PC-3 (cell line): Measurements from ENCODE around the gene TMTC2. TPM values are rescaled to one million over a fixed set of nuclear protein-coding genes. Genes with fewer than 3 reads are reported as not detected.

Source experiments
- ATAC-seq: fragments of 200-7000 bp; cut with Tn5 transposase; 2 replicates; pipeline ENCODE4 v1.9.1; 2020; ENCODE audit warnings: mild to moderate bottlenecking, moderate library complexity
- BruUV-seq: library from RNA; stranded (reverse); fragments of 400-500 nt; replicated peaks from 2 replicates; lab custom pipeline; 2021; lab: Mats Ljungman, UMichigan
- CTCF ChIA-PET: fragments of 300-600 bp; sonication (Branson Sonifier 250); formaldehyde crosslinking; loops from one replicate; lab custom pipeline; 2022; ENCODE audit warnings: antibody characterized with exemption; lab: Charles Lee
- POLR2A ChIA-PET: fragments of 300-600 bp; sonication (Branson Sonifier 250); formaldehyde crosslinking; loops from one replicate; lab custom pipeline; 2022; ENCODE audit warnings: antibody characterized with exemption; ENCODE audit not compliant: unreplicated experiment; lab: Charles Lee
- DNase-seq: peaks from one replicate; pipeline ENCODE4 v3.0.0-alpha.2; 2015
- H2AFZ ChIP-seq: fragments of 300-600 bp; sonication (generic); 2 replicates; pipeline ENCODE4 v1.6.0; 2016; ENCODE audit warnings: antibody characterized with exemption, low read length
- H3F3A ChIP-seq: fragments of 300-600 bp; sonication (generic); one replicate; pipeline ENCODE4 v1.6.0; 2017; ENCODE audit warnings: antibody characterized with exemption, low read length, control low read depth, mild to moderate bottlenecking; ENCODE audit not compliant: unreplicated experiment
- H3K27ac ChIP-seq: fragments of 300-600 bp; sonication (generic); 2 replicates; pipeline ENCODE4 v1.5.1; 2016; ENCODE audit warnings: mild to moderate bottlenecking, low read length
- H3K27me3 ChIP-seq: fragments of 300-600 bp; sonication (generic); 2 replicates; pipeline ENCODE4 v1.6.1; 2016; ENCODE audit warnings: low read length, mixed read lengths
- H3K36me3 ChIP-seq: fragments of 300-600 bp; sonication (generic); 2 replicates; pipeline ENCODE4 v1.6.1; 2016; ENCODE audit warnings: low read depth, mixed run types, low read length, mixed read lengths
- H3K4me1 ChIP-seq: fragments of 300-600 bp; sonication (generic); 2 replicates; pipeline ENCODE4 v1.5.1; 2016; ENCODE audit warnings: low read length; ENCODE audit not compliant: insufficient read depth
- H3K4me2 ChIP-seq: fragments of 300-600 bp; sonication (generic); 2 replicates; pipeline ENCODE4 v1.6.0; 2016; ENCODE audit warnings: low read length
- H3K4me3 ChIP-seq: fragments of 300-600 bp; sonication (generic); 2 replicates; pipeline ENCODE4 v1.5.1; 2016; ENCODE audit warnings: mild to moderate bottlenecking, low read length, mixed read lengths
- H3K79me2 ChIP-seq: fragments of 300-600 bp; sonication (generic); 2 replicates; pipeline ENCODE4 v1.6.1; 2017; ENCODE audit warnings: low read length, mixed read lengths
- H3K9ac ChIP-seq: fragments of 300-600 bp; sonication (generic); 2 replicates; pipeline ENCODE4 v1.6.0; 2016; ENCODE audit warnings: mild to moderate bottlenecking, low read length
- H3K9me2 ChIP-seq: fragments of 300-600 bp; sonication (generic); replicated peaks from 2 replicates; pipeline ENCODE4 v1.6.1; 2016; ENCODE audit warnings: mixed run types, low read length, mixed read lengths
- H3K9me3 ChIP-seq: fragments of 300-600 bp; sonication (generic); 2 replicates; pipeline ENCODE4 v1.6.1; 2016; ENCODE audit warnings: low read length, mixed read lengths
- H4K20me1 ChIP-seq: fragments of 300-600 bp; sonication (generic); 2 replicates; pipeline ENCODE4 v1.6.1; 2016; ENCODE audit warnings: low read length, mixed read lengths
- EZH2 ChIP-seq: fragments of 300-600 bp; sonication (generic); IDR thresholded peaks from one replicate; pipeline ENCODE4 v1.6.1; 2017; ENCODE audit warnings: antibody characterized with exemption, mild to moderate bottlenecking, low read length; ENCODE audit not compliant: unreplicated experiment
- EZH2phosphoT487 ChIP-seq: fragments of 300-600 bp; sonication (generic); IDR thresholded peaks from 2 replicates; pipeline ENCODE4 v1.6.1; 2018; ENCODE audit warnings: mild to moderate bottlenecking, antibody characterized with exemption, low read length, borderline replicate concordance
- intact Hi-C: fragments of 100-400 bp; cut with micrococcal nuclease; formaldehyde crosslinking; loops from 2 replicates; pipeline ENCODE4 v1.9.0; 2023
- total RNA-seq: library from RNA; depleted of rRNA; stranded (reverse); fragments of >200 nt; gene quantifications from 2 replicates; pipeline ENCODE4 v1.2.3, GENCODE V29; 2014
- TF ChIP-seq, protein P1 (sequence below): fragments of 300-600 bp; sonication (generic); conservative IDR thresholded peaks from 2 replicates; pipeline ENCODE4 v1.5.1; 2017; ENCODE audit warnings: antibody characterized with exemption, low read depth, mild to moderate bottlenecking, low read length

Gene TMTC2
- total RNA-seq, 1 experiment from 2014 or later: 10.7 TPM

DNA sequence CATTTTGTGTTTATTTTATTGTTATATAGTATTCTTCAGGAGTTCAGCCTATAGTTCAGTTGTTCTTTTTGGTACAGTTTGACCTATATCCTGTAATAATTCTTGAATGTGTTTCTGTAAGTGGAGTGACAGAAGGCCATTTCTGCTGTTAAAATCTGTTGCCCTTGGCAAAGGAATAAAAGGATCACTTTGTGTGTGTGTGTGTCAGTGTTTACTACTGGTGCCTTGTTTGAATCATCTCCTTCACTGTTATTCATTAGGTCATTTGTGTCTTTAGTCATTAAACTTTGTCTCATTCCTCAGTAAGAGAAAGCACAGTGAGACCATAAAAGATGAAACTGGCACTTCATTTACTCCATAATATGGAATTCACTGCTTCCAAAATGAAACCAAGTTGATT is 130.7 kb downstream of the TMTC2 start:
- Histone ChIP-seq H3F3A (no peaks in the 10 kb centered on the region), H2AFZ (no peak overlapping the region), H3K36me3 (no peaks in the 10 kb centered on the region), H3K9ac (no peak overlapping the region), H3K27ac (peak overlapping the region; percentile 11; the same call in 1 of the 2 replicates), H3K9me2 (no peaks in the 10 kb centered on the region), H3K4me3 (no peak overlapping the region), H3K9me3 (no peaks in the 10 kb centered on the region), H3K27me3 (no peaks in the 10 kb centered on the region), H4K20me1 (no peaks in the 10 kb centered on the region), H3K4me1 (no peaks in the 10 kb centered on the region; the same call in 1 of the 2 replicates), H3K4me2 (no peak overlapping the region), H3K79me2 (no peaks in the 10 kb centered on the region)
- DNase-seq (peak; percentile 54), ATAC-seq (peak; percentile 86)
- POLR2A ChIA-PET: no interaction called here
- TF ChIP-seq, protein P1, sequence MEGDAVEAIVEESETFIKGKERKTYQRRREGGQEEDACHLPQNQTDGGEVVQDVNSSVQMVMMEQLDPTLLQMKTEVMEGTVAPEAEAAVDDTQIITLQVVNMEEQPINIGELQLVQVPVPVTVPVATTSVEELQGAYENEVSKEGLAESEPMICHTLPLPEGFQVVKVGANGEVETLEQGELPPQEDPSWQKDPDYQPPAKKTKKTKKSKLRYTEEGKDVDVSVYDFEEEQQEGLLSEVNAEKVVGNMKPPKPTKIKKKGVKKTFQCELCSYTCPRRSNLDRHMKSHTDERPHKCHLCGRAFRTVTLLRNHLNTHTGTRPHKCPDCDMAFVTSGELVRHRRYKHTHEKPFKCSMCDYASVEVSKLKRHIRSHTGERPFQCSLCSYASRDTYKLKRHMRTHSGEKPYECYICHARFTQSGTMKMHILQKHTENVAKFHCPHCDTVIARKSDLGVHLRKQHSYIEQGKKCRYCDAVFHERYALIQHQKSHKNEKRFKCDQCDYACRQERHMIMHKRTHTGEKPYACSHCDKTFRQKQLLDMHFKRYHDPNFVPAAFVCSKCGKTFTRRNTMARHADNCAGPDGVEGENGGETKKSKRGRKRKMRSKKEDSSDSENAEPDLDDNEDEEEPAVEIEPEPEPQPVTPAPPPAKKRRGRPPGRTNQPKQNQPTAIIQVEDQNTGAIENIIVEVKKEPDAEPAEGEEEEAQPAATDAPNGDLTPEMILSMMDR: no peak
- TF ChIP-seq EZH2 (no peak), EZH2phosphoT487 (no peak)
- intact Hi-C loops: no loop called here
- CTCF ChIA-PET: no interaction called here
- BruUV-seq: no TSS peak

GRCh38 chr12:82818271-82819035 is 131.7 kb downstream of the TMTC2 start:
- H3K27me3 ChIP-seq: no peaks in the 10 kb centered on the region
- no TSS peak for BruUV-seq
- no peak overlapping the region for H3K4me3 ChIP-seq
- no peak overlapping the region for H3K27ac ChIP-seq
- intact Hi-C loops: no loop called here
- H2AFZ ChIP-seq: no peak overlapping the region
- H3K9me3 ChIP-seq: no peaks in the 10 kb centered on the region
- no peaks in the 10 kb centered on the region for H3K9me2 ChIP-seq
- H3K4me2 ChIP-seq: no peak overlapping the region
- H3K9ac ChIP-seq: no peak overlapping the region
- POLR2A ChIA-PET: no interaction called here
- ATAC-seq (peak; percentile 39), DNase-seq (peak; percentile 28)
- H3K79me2 ChIP-seq: no peaks in the 10 kb centered on the region
- H4K20me1 ChIP-seq: no peaks in the 10 kb centered on the region
- H3K4me1 ChIP-seq: no peaks in the 10 kb centered on the region; the same call in 1 of the 2 replicates
- H3K36me3 ChIP-seq: no peaks in the 10 kb centered on the region
- no peaks in the 10 kb centered on the region for H3F3A ChIP-seq
- no peak for TF ChIP-seq EZH2phosphoT487
- no peak for TF ChIP-seq EZH2
- TF ChIP-seq, protein P1: no peak
- CTCF ChIA-PET: no interaction called here

DNA sequence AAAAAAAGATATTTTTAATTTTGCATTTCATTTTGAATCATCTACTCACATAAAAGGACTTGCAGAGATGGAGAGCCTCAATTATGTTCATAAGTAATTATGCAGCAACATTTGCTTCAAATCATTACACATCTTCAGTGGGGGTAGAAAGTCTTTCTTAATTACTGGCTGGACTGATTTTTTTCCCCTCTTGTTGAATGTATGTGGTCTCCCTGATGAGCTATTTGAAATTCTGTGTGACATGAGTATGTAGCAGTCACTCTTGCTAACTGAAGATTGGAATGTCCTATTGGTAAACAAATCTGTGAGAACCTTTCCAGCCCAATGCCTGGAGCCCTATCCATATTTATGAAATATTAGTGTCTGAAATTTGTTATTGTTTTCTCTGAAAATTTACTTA is 139.8 kb downstream of the TMTC2 start:
- Histone ChIP-seq H3K4me2 (no peak overlapping the region), H3K79me2 (no peaks in the 10 kb centered on the region), H3K27me3 (no peaks in the 10 kb centered on the region), H3K4me1 (no peaks in the 10 kb centered on the region), H3K36me3 (no peaks in the 10 kb centered on the region), H3K9ac (no peak overlapping the region), H3K27ac (no peak overlapping the region), H3F3A (no peaks in the 10 kb centered on the region), H3K9me3 (no peaks in the 10 kb centered on the region), H3K9me2 (no peaks in the 10 kb centered on the region), H2AFZ (no peak overlapping the region), H4K20me1 (no peaks in the 10 kb centered on the region), H3K4me3 (no peak overlapping the region)
- BruUV-seq: no TSS peak
- POLR2A ChIA-PET: no interaction called here
- no peak for DNase-seq
- ATAC-seq: no peak
- TF ChIP-seq EZH2: no peak
- no peak for TF ChIP-seq EZH2phosphoT487
- TF ChIP-seq, protein P1: no peak
- CTCF ChIA-PET: no interaction called here
- intact Hi-C loops: no loop called here
